PC-3 (cell line): Measurements from ENCODE around the gene ZC2HC1B. TPM values are rescaled to one million over a fixed set of nuclear protein-coding genes. Genes with fewer than 3 reads are reported as not detected.

Experiments used
- ATAC-seq: fragments of 200-7000 bp; cut with Tn5 transposase; 2 replicates; pipeline ENCODE4 v1.9.1; 2020; ENCODE audit warnings: mild to moderate bottlenecking, moderate library complexity
- BruUV-seq: library from RNA; stranded (reverse); fragments of 400-500 nt; replicated peaks from 2 replicates; lab custom pipeline; 2021; lab: Mats Ljungman, UMichigan
- CTCF ChIA-PET: fragments of 300-600 bp; sonication (Branson Sonifier 250); formaldehyde crosslinking; loops from one replicate; lab custom pipeline; 2022; ENCODE audit warnings: antibody characterized with exemption; lab: Charles Lee
- POLR2A ChIA-PET: fragments of 300-600 bp; sonication (Branson Sonifier 250); formaldehyde crosslinking; loops from one replicate; lab custom pipeline; 2022; ENCODE audit warnings: antibody characterized with exemption; ENCODE audit not compliant: unreplicated experiment; lab: Charles Lee
- DNase-seq: peaks from one replicate; pipeline ENCODE4 v3.0.0-alpha.2; 2015
- H2AFZ ChIP-seq: fragments of 300-600 bp; sonication (generic); 2 replicates; pipeline ENCODE4 v1.6.0; 2016; ENCODE audit warnings: antibody characterized with exemption, low read length
- H3F3A ChIP-seq: fragments of 300-600 bp; sonication (generic); one replicate; pipeline ENCODE4 v1.6.0; 2017; ENCODE audit warnings: antibody characterized with exemption, low read length, control low read depth, mild to moderate bottlenecking; ENCODE audit not compliant: unreplicated experiment
- H3K27ac ChIP-seq: fragments of 300-600 bp; sonication (generic); 2 replicates; pipeline ENCODE4 v1.5.1; 2016; ENCODE audit warnings: mild to moderate bottlenecking, low read length
- H3K27me3 ChIP-seq: fragments of 300-600 bp; sonication (generic); 2 replicates; pipeline ENCODE4 v1.6.1; 2016; ENCODE audit warnings: low read length, mixed read lengths
- H3K36me3 ChIP-seq: fragments of 300-600 bp; sonication (generic); 2 replicates; pipeline ENCODE4 v1.6.1; 2016; ENCODE audit warnings: low read depth, mixed run types, low read length, mixed read lengths
- H3K4me1 ChIP-seq: fragments of 300-600 bp; sonication (generic); 2 replicates; pipeline ENCODE4 v1.5.1; 2016; ENCODE audit warnings: low read length; ENCODE audit not compliant: insufficient read depth
- H3K4me2 ChIP-seq: fragments of 300-600 bp; sonication (generic); 2 replicates; pipeline ENCODE4 v1.6.0; 2016; ENCODE audit warnings: low read length
- H3K4me3 ChIP-seq: fragments of 300-600 bp; sonication (generic); 2 replicates; pipeline ENCODE4 v1.5.1; 2016; ENCODE audit warnings: mild to moderate bottlenecking, low read length, mixed read lengths
- H3K79me2 ChIP-seq: fragments of 300-600 bp; sonication (generic); 2 replicates; pipeline ENCODE4 v1.6.1; 2017; ENCODE audit warnings: low read length, mixed read lengths
- H3K9ac ChIP-seq: fragments of 300-600 bp; sonication (generic); 2 replicates; pipeline ENCODE4 v1.6.0; 2016; ENCODE audit warnings: mild to moderate bottlenecking, low read length
- H3K9me2 ChIP-seq: fragments of 300-600 bp; sonication (generic); replicated peaks from 2 replicates; pipeline ENCODE4 v1.6.1; 2016; ENCODE audit warnings: mixed run types, low read length, mixed read lengths
- H3K9me3 ChIP-seq: fragments of 300-600 bp; sonication (generic); 2 replicates; pipeline ENCODE4 v1.6.1; 2016; ENCODE audit warnings: low read length, mixed read lengths
- H4K20me1 ChIP-seq: fragments of 300-600 bp; sonication (generic); 2 replicates; pipeline ENCODE4 v1.6.1; 2016; ENCODE audit warnings: low read length, mixed read lengths
- EZH2 ChIP-seq: fragments of 300-600 bp; sonication (generic); IDR thresholded peaks from one replicate; pipeline ENCODE4 v1.6.1; 2017; ENCODE audit warnings: antibody characterized with exemption, mild to moderate bottlenecking, low read length; ENCODE audit not compliant: unreplicated experiment
- EZH2phosphoT487 ChIP-seq: fragments of 300-600 bp; sonication (generic); IDR thresholded peaks from 2 replicates; pipeline ENCODE4 v1.6.1; 2018; ENCODE audit warnings: mild to moderate bottlenecking, antibody characterized with exemption, low read length, borderline replicate concordance
- intact Hi-C: fragments of 100-400 bp; cut with micrococcal nuclease; formaldehyde crosslinking; loops from 2 replicates; pipeline ENCODE4 v1.9.0; 2023
- total RNA-seq: library from RNA; depleted of rRNA; stranded (reverse); fragments of >200 nt; gene quantifications from 2 replicates; pipeline ENCODE4 v1.2.3, GENCODE V29; 2014
- TF ChIP-seq, protein P1 (sequence below): fragments of 300-600 bp; sonication (generic); conservative IDR thresholded peaks from 2 replicates; pipeline ENCODE4 v1.5.1; 2017; ENCODE audit warnings: antibody characterized with exemption, low read depth, mild to moderate bottlenecking, low read length

Gene ZC2HC1B
- total RNA-seq, 1 experiment from 2014 or later = not detected

DNA sequence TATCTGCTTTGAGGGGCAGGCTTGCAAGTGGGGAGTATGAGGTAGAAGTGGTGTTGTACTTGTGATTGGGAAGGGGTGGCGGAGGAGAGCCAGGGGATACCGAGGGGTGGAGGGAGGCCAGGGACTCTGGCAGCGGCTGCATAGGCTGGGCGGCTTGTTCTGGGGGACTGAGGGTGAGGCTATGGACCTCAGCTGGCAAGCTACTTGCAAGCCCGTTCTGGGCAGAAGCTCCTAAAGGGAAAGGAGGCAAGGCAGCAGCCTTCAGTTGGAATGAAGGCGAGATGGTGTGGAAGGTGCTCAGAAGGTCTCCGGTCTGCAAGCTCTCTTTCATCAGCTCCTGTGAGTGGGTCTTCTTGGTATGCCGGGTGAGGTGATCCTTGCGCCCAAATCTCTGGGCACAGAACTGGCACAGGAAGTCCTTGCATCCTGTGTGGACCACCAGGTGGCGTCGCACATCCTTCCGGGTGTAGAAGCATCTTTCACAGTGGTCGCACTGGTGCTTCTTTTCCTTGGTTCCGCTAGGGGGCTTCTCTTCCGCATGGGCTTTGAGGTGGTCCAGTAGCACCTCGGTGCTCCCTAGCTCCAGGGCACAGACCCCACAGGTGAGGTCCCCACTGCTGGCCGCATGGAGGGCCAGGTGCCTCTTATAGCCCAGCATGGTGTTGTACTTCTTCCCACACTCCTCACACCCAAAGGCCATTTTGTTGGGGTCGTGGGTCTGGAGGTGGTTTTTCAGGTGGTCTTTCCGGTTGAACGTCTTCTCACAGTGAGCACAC is 77.8 kb downstream of the ZC2HC1B start:
- no peaks in the 10 kb centered on the region for H4K20me1 ChIP-seq
- no peaks in the 10 kb centered on the region for H3K9me3 ChIP-seq
- no peak overlapping the region for H3K9ac ChIP-seq
- H3K4me2 ChIP-seq = no peak overlapping the region
- TF ChIP-seq EZH2 (no peak), EZH2phosphoT487 (no peak)
- TF ChIP-seq, protein P1, sequence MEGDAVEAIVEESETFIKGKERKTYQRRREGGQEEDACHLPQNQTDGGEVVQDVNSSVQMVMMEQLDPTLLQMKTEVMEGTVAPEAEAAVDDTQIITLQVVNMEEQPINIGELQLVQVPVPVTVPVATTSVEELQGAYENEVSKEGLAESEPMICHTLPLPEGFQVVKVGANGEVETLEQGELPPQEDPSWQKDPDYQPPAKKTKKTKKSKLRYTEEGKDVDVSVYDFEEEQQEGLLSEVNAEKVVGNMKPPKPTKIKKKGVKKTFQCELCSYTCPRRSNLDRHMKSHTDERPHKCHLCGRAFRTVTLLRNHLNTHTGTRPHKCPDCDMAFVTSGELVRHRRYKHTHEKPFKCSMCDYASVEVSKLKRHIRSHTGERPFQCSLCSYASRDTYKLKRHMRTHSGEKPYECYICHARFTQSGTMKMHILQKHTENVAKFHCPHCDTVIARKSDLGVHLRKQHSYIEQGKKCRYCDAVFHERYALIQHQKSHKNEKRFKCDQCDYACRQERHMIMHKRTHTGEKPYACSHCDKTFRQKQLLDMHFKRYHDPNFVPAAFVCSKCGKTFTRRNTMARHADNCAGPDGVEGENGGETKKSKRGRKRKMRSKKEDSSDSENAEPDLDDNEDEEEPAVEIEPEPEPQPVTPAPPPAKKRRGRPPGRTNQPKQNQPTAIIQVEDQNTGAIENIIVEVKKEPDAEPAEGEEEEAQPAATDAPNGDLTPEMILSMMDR = peak; percentile 74
- no peak overlapping the region for H3K4me3 ChIP-seq
- H3F3A ChIP-seq = no peaks in the 10 kb centered on the region
- H3K4me1 ChIP-seq = no peaks in the 10 kb centered on the region
- H3K27ac ChIP-seq = no peak overlapping the region
- ChIA-PET CTCF (interaction anchor here (0.6 to 1.0 kb wide), 2 partner anchors 11 to 71 kb away, joined by 4 to 5 read pairs; no protein-coding TSS in a partner anchor), POLR2A (no interaction called here)
- H3K9me2 ChIP-seq = no peaks in the 10 kb centered on the region
- H2AFZ ChIP-seq = no peak overlapping the region
- H3K27me3 ChIP-seq = no peaks in the 10 kb centered on the region
- BruUV-seq = no TSS peak
- no peaks in the 10 kb centered on the region for H3K79me2 ChIP-seq
- intact Hi-C loops = no loop called here
- peaks cover 3% of the 10 kb centered on the region; the same call in 1 of the 2 replicates for H3K36me3 ChIP-seq
- DNase-seq (peak; percentile 64), ATAC-seq (peak; percentile 67)

DNA sequence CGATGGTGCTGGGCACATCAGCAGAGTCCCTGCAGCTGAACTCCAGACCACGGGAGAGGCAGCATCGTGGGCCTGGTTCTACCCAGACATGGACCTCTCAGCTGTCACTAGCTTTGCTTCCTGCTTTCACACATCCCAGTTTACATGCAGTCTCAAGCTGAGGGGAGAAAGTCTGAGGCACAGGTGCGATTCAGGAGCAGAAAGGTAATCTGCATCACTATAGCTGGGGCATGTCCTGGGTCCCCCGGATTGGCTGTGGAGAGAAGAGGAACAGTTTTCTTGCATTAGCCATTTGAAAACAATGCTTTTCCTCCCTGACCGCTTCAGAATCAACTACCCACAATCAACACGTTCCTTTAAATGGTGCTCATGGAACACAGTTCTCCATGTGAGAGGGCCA is 83.9 kb downstream of the ZC2HC1B start:
- no TSS peak for BruUV-seq

More for the DNA sequence above, 83.9 kb downstream of the ZC2HC1B start:
- Histone ChIP-seq H3K27me3 (no peaks in the 10 kb centered on the region), H3K27ac (no peak overlapping the region), H3K4me1 (no peaks in the 10 kb centered on the region), H3F3A (no peaks in the 10 kb centered on the region), H3K9me3 (no peaks in the 10 kb centered on the region), H3K4me3 (no peak overlapping the region), H4K20me1 (no peaks in the 10 kb centered on the region), H3K9me2 (no peaks in the 10 kb centered on the region), H3K9ac (no peak overlapping the region), H2AFZ (no peak overlapping the region), H3K4me2 (no peak overlapping the region), H3K36me3 (no peaks in the 10 kb centered on the region), H3K79me2 (no peaks in the 10 kb centered on the region)
- CTCF ChIA-PET = no interaction called here
- DNase-seq (no peak), ATAC-seq (no peak)
- TF ChIP-seq, protein P1 = no peak
- no peak for TF ChIP-seq EZH2phosphoT487
- no peak for TF ChIP-seq EZH2
- intact Hi-C loops = no loop called here
- POLR2A ChIA-PET = no interaction called here
